Activated T-cell treated with anti-CD3 and anti-CD28 coated beads for 24 hours (primary cell): ENCODE data around the gene ELANE.
"Not testable (repeated sequence)": the region's sequence is repeated elsewhere in the genome, so short reads cannot be mapped to it uniquely, and the experiment has no call there.

Experiments
- DNase-seq: peaks from one replicate; pipeline ENCODE4 v3.0.0-alpha.2; 2020; ENCODE audit warnings: low read depth

ELANE gene

DNA sequence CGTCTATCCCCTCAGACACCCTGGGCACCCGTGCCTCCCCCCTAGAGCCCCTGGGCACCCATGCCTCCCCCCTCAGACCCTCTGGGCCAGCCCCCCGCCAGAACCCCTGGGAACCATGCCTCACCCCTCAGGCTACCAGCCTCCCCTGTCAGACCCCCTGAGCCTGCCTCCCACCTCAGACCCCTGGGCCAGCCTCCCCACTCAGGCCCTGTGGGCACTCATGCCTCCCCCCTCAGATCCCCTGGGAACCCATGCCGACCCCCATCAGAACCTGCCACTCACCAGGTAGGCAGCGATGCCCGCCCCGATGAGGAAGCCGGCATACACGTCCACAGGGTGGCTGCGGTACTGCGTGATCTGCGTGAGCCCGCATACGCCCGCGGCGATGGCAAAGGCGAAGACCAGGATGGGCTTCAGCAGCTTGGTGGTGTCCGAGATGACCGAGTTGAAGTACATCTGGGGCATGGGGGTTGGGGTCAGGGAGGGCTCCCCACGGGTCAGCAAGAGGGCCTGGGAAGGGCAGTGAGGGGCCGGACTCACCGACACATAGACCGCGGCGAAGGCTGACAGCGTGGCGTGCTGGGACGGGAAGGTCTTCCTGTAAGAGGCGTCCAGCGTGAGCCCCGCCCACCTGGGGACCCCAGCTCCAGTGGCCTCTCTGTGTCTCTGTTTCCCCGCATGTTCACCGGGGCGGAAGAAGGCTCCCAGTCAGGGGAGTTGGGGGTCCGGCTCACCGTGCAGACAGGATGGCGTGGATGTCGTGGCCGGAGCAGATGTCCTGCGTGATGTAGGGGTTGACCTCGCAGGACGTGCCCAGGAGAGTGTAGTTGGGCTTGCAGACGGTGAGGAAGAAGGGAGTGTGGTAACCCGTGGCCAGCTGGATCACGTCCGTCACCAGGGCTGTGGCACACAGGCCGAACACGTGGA is 37.7 kb upstream of the ELANE start:
- DNase-seq: no peak

DNA sequence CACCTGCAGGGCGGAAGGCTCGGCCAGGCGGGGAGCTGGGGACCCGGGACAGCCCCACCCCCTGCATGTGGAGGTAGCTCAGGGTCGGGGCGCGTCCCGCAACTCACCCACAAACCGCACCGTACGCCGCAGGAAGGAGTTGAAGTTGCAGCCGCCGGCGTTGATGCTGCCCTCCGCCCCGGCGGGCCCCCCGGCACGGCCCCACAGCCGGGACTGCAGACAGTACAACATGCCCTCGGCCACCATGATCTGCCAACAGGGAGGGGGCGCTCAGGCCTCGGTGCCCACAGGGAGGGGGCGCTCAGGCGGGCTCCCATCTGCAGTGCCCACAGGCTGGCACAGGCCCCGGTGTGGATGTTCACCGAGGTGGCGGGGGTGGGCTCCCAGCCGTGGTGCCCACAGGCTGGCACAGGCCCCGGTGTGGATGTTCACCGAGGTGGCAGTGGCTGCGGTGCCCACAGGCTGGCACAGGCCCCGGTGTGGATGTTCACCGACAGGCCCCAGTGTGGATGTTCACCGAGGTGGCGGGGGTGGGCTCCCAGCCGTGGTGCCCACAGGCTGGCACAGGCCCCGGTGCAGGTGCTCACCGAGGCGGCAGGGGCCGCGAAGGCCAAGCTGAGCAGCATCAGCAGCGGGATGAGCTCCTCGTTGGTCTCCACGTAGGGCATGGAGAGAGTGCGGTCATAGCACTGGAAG is 36.9 kb upstream of the ELANE start:
- DNase-seq: no peak

DNA sequence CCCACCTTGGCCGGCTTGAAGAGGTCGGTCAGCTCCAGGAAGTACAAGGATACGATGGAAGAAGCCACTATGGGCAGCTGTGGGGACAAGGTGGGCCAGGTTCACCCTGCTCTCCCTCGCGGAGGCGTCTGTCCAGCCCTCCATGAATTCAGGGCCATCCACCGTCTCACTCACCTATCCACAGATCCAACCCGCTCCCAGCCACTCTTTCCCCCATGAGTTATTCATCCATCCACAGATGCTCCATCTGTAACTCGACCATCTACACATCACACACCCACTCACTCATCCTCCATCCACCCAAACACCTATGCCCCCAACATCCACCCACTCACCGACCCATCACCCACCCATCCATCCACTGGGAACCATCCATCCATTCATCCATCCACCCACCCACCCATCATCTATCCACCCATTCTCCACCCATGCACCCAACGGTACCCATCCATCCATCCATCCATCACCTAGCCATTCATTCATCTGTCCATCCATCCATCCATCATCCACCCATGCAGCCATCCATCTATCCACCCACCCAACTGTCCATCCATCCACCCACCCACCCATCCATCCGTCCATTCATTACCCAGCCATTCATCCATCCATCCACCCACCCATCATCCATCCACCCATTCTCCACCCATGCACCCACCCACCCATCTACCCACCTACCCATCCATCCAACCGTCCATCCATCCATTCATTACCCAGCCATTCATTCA is 36.2 kb upstream of the ELANE start:
- no peak for DNase-seq

DNA sequence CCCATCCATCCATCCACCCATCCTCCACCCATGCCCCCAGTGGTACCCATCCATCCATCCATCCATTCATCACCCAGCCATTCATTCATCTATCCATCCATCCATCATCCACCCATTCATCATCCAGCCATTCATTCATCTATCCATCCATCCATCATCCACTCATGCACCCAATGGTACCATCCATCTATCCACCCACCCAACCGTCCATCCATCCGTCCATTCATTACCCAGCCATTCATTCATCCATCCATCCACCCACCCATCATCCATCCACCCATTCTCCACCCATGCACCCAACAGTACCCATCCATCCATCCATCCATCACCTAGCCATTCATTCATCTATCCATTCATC is 35.6 kb upstream of the ELANE start:
- no peak for DNase-seq

DNA sequence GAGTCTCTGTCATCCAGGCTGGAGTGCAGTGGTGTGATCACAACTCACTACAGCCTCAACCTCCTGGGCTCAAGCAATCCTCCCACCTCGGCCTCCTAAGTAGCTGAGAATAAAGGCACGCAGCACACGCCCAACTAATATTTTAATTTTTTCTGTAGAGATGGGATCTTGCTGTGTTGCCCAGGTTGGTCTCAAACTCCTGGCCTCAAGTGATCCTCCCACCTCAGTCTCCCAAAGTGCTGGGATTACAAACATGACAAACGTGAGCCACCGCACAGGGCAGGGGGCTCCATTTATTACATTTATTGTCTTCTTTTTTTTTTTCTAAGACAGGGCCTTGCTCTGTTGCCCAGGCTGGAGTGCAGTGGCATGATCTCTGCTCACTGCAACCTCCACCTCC is 31.9 kb upstream of the ELANE start:
- DNase-seq: not testable (repeated sequence)

DNA sequence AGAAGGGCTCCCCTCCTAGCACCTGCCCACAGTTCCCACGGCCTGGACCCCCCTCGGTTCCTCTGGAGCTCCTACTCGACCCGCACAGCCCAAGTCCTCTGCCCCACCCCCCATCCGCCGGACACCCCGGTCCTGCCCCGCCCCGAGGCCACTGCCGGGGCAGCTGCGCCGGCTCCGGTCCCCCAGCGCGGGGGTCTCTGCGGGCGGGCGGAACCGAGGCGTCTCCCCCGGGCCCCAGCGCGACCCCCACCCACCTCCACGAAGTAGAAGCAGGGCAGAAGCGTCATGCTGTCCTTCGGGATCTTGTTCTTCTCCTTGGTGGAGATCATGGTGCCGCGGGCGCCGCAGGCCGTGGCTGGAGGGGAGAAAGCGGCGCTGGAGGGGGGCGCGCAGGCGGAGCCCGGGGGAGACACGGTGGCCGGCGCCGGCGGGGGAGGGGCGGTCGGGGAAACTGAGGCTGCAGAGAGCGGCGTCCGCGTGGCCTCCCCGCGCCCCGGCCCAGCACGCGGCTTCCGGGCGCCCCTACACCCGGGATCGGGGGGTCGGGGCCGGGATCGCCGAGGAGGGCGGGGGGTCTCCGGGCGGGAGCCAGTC is 30.8 kb upstream of the ELANE start:
- no peak for DNase-seq

DNA sequence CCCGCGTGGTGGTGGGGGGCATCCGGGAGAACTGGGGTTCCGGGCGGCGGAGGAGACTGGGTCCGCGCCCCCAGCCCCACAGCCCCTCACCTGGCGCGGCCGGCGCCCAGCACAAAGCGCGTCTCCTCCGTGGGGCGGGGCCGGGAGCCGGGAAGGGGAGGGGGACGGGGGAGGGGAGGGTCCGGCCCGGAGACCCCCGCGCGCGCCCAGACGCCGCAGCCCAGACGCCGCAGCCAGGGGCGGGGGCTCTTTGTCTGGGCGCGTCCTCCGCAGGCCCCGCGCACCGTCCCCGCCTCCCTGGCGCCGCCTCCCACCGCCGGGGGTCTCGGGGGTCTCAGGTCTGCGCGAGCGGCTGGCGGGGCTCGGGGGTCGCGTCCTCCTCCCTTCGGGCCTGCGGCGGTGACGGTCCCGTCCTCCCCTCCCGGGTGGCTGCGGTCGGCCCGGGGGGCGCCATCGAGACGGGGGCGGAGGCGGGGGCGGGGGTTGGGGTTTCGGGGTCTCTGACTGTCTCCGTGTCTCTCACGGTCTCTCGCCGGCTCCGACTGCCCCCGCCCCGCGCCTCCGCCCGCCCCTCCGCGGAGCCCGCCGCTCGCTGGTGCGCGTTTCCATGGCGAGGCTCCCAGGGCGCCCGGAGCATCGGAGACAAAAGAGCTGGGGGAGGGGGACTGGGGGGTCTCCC is 30.1 kb upstream of the ELANE start, which contains the start of gene PLPPR3:
PLPPR3 (minus strand) TSS at position 131 of the 679 bp plus-strand sequence. CDS start 396 bp downstream, outside the sequence.
- no peak for DNase-seq

DNA sequence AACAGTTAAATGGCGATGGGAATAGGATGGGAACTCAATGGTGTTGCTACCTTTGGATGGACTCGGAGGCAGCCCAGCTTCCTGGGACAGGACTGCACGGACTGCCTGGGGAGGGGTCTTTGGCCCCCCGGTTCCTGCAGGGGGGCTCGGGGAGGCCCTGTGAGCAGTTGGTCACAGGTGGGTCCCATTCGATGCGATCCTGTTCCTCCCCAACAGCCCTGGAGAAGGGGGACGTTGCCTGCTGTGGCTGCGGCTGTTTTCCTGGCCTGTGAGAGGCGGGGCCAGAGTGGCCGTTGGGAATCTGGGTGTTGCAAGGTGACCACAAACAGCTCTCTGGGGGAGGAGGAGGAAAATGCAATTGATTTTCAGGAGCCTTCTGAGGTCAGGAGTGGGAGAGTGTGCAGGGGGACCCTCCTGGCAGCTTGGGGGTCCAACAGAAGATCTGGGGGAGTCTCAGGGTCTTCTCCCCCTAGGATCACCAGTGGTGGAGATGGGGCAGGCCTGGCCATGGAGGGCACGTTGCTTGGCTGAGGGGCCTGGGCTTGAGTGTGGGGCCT is 28.5 kb upstream of the ELANE start:
- DNase-seq: no peak

DNA sequence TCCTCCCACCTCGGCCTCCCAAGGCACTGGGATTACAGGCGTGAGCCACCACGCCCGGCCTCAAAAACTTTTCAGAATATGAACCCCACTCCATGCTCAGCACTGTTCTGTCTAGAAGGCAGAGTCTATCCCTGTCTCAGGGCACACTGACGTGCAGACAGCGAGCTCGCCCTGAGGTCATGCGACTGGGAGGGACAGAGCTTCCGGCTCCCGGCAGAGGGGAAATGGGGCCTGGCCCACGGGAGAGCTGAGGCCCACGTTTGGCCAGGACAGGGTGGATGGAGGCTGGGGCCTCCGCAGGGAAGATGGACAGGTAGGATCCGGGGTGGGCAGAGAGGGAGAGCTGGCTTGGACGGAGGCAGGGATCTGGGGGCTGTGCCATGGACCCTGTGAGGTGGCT is 27.2 kb upstream of the ELANE start:
- no peak for DNase-seq

DNA sequence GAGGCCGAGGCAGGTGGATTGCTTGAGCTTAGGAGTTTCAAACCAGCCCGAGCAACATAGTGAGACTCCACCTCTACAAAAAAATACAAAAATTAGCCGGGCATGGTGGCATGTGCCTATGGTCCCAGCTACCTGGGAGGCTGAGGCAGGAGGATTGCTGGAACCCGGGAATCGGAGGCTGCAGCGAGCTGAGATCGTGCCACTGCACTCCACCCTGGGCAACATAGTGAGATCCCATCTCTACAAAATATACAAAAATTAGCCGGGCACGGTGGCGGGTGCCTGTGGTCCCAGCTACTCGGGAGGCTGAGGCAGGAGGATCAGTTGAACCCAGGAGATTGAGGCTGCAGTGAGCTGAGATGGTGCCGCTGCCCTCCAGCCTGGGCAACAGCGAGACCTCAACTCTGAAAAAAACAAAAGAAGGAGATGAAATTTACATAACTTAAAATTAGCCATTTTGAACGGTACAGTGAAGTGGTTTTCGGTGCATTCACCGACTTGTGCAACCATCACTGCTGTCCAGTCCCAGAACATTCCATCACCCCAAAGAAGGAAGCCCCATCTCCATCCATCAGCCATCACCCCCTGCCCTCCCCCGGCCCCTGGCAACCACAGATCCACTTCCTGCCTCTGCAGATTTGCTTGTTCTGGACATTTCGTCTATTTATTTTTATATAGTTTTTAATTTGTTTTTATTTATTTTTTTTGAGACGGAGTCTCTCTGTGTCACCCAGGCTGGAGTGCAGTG is 26.0 kb upstream of the ELANE start:
- DNase-seq: no peak

DNA sequence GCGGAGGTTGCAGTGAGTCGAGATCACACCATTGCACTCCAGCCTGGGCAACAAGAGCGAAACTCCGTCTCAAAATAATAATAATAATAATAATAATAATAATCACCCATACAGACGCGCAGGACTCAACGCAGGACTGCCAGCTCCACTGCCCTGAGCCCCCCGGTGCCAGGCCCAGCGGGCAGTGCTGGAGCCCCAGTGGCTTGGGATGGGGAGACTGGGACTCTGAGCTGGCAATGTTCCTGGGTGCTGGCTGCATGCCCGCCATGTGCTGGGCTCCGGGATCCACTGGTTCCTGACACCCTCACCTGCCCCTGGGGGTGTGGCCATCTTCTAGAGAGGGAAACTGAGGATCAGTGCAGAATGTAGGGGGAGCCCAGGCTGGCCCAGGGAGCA is 24.8 kb upstream of the ELANE start:
- DNase-seq: no peak

DNA sequence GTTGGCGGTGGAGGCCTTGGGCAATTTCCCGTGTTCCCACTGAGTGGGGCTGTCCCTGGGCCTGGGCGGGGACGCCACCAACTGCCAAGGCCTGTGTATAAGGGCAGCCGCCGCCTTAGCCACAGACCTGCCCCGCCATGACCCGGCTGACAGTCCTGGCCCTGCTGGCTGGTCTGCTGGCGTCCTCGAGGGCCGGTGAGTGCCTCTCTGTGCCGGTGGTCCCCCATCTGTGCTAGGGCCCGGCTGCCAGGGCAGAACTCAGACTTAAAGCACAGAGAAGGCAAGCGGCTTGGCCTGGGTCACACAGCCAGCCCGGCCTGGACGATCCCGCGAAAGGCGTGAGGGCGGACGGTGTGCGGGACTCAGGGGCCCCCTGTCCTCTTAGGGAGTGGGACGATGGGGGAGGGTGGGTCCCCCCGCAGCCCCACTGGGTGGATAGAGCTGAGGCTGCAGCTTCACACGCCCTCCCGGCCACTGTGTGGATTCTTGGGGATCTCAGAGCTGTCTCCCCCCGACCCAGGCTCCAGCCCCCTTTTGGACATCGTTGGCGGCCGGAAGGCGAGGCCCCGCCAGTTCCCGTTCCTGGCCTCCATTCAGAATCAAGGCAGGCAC is 24.3 kb upstream of the ELANE start, which contains the start of gene AZU1:
AZU1 (plus strand) TSS at position 128 of the 612 bp plus-strand sequence; CDS start at position 138, 10 bp downstream.
- DNase-seq: no peak

DNA sequence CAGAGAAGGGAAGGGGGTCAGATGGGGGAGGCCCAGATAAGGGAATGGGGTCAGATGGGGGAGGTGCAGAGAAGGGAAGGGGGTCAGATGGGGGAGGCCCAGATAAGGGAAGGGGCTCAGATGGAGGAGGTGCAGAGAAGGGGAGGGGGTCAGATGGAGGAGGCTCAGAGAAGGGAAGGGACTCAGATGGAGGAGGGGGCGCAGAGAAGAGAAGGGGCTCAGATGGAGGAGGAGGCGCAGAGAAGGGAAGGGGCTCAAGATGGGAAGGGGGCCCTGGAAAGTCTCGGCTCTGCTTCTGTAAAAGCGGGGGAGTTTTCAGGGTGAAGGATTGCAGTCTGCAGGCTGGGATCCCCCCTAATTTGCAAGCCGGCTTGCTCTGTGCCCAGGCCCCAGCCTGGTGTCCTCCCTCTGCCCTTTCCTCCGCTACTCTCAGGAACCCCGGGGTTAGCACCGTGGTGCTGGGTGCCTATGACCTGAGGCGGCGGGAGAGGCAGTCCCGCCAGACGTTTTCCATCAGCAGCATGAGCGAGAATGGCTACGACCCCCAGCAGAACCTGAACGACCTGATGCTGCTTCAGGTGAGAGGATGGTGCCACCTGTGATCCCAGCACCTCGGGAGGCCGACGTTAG is 22.9 kb upstream of the ELANE start:
- DNase-seq: no peak

DNA sequence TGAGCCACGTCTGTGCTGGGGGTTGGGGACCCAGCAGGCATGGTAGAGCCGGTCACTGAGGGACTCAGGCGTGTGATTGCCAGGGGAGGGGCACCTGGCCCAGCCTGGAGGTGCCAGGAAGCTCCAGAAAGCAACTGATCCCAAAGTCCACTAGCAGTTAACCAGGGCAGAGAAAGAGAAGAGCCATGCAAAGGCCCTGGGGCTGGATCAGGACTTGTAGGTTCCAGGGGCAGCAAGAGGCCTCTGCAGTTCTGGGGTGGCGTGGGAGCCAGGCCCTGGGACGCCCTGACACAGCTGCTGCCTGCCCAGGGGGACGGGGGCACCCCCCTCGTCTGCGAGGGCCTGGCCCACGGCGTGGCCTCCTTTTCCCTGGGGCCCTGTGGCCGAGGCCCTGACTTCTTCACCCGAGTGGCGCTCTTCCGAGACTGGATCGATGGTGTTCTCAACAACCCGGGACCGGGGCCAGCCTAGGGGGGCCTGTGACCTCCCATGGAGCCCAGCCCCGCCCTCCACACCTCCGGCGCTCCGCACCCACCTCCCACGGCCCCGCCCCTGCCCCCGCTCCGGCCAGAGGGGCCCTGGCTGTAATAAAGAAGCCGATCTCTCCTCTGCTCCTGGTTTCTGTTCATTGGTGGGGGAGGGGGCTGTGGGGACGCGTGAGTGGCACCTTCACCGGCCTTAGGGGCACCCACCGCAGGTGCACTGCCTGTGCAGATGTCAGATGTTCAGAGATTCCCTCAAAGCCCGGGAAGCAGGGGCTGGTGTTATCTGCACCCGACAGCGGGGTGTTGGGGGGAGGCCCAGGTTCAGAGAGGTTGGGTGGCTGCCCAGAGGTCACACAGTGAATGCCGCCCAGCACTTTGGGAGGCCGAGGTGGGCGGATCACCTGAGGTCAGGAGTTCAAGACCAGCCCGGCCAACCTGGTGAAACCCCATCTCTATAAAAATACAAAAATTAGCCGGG is 20.4 kb upstream of the ELANE start:
- DNase-seq: no peak

DNA sequence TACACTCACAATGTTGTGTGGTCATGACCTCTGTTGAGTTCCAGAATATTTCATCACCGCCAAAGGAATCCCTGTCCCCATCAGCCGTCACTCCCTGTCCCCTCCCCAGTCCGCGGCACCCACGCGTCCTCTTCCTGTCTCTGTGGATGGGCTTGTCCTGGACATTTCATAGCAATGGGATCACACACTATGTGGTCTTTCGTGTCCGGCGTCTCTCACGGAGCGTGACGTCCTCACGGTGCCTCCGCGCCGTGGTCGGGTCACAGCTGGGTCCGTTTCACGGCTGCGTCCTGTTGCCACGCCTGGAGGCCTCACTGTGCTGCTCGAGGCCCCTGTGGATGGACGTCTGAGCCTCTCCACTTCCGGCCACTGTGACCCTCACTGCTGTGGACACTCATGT is 17.9 kb upstream of the ELANE start:
- no peak for DNase-seq

DNA sequence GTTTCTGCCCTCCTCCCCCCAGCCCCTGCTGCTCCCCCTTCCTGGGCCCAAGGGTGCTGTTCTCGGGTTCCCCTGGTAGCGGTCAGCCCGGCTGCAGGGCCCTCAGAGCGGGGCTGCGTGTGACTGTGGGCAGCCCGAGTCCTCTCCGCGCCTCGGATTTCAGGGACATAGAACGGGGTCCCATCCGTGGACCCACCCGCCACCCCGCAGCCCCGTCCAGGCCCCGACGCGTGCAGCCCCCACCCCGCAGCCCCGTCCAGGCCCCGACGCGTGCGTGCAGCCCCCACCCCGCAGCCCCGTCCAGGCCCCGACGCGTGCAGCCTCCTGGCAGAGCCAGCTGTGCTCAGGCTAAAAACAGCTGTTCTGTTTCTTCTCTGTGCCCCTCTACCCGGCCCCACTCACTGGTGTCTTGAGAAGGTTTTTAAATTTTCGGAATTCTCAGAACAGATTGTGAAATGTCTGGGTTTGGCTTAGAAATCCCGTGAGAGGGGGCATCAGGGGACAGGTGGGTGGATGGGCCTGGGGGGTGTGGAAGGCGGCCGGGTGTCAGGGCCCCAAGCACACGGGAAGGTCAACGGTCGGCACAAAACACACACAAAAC is 16.8 kb upstream of the ELANE start:
- no peak for DNase-seq

DNA sequence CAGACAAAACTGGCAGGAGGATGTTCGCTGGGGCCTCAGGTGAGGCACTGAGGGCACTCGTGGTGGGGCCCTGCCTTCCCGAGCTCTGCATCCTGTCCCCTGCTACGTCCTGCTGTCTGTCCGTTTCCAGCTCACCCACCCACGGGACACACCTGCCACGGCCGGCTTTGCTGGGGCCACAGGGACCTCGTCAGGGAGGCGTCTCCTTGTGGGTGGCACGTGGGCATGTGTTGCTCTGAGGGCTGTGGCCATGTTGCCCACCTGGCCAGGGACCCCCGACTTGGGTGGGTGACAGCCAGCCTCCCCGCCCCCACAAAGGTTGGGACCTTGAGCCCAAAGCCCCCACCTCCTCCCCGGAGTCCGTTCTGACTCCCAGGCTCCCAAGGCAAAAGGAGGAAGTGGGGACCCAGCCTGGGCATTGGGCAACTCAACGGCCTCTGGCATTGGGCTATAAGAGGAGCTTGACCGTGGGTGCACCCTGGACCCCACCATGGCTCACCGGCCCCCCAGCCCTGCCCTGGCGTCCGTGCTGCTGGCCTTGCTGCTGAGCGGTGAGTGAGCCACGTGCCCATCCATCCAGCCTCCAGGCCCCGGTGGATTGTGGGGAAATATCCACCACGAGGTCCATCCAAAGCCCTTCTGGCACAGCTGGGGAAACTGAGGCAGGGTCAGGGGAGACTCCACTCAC is 11.4 kb upstream of the ELANE start, which contains the start of gene PRTN3:
PRTN3 (plus strand) TSS at position 481 of the 688 bp plus-strand sequence; CDS start at position 491, 10 bp downstream.
- DNase-seq: no peak
